SK-N-SH (cell line): ENCODE data around the gene TMEM132E. TPM values are rescaled to one million over a fixed set of nuclear protein-coding genes. Genes with fewer than 3 reads are reported as not detected.
"Not testable (repeated sequence)": the region's sequence is repeated elsewhere in the genome, so short reads cannot be mapped to it uniquely, and the experiment has no call there.

Experiments
- CTCF ChIA-PET: fragments of 300-600, 350-600 bp; formaldehyde crosslinking; extraction: SDS; loops from one replicate; lab custom pipeline; 2021; lab: Yijun Ruan, JAX
- POLR2A ChIA-PET: fragments of 350-600 bp; sonication (Branson Sonifier 250); formaldehyde crosslinking; extraction: SDS; loops from one replicate; lab custom pipeline; 2020; ENCODE audit warnings: antibody characterized with exemption, inconsistent platforms; lab: Yijun Ruan, JAX
- DNase-seq: peaks from one replicate; pipeline ENCODE4 v3.0.0; 2012
- H2AFZ ChIP-seq: fragments of 200-600 bp; sonication (generic); 2 replicates; pipeline ENCODE4 v1.8.1; 2016; ENCODE audit warnings: antibody characterized with exemption, mild to moderate bottlenecking, low read depth
- H3F3A ChIP-seq: fragments of 200-600 bp; sonication (generic); replicated peaks from 2 replicates; pipeline ENCODE3; 2016; ENCODE audit warnings: antibody characterized with exemption, mild to moderate bottlenecking; ENCODE audit not compliant: insufficient read depth
- H3K27ac ChIP-seq, 2 experiments: fragments of 200-500 bp in 1 of 2; fragments of 200-600 bp in 1 of 2; sonication (Bioruptor generic) in 1 of 2; sonication (generic), shearing (Covaris generic) in 1 of 2; 2 replicates each; pipeline versions ENCODE4 v1.5.1 to v1.6.1; 2014 to 2016; ENCODE audit warnings: low read depth in 2 of 2, inconsistent platforms in 1 of 2, low read length in 1 of 2, mild to moderate bottlenecking in 1 of 2, mixed read lengths in 1 of 2
- H3K27me3 ChIP-seq: fragments of 200-600 bp; sonication (generic), shearing (Covaris generic); 2 replicates; pipeline ENCODE4 v1.6.1; 2016; ENCODE audit warnings: mixed run types; ENCODE audit not compliant: insufficient read depth
- H3K36me3 ChIP-seq, 2 experiments: fragments of 200-500 bp in 1 of 2; fragments of 200-600 bp in 1 of 2; sonication (Bioruptor generic) in 1 of 2; sonication (generic) in 1 of 2; replicated peaks in 1 of 2; 2 replicates each; pipeline versions ENCODE3 to v1.5.1; 2014 to 2016; ENCODE audit warnings: low read length in 1 of 2, mild to moderate bottlenecking in 1 of 2; ENCODE audit not compliant: insufficient read depth in 2 of 2, control insufficient read depth in 1 of 2
- H3K4me1 ChIP-seq, 2 experiments: fragments of 200-500 bp in 1 of 2; fragments of 200-600 bp in 1 of 2; sonication (Bioruptor generic) in 1 of 2; sonication (generic), shearing (Covaris generic) in 1 of 2; 2 replicates each; pipeline versions ENCODE4 v1.5.1 to v1.6.1; 2014 to 2016; ENCODE audit warnings: low read depth in 1 of 2, low read length in 1 of 2, mixed run types in 1 of 2; ENCODE audit not compliant: insufficient read depth in 2 of 2, control insufficient read depth in 1 of 2
- H3K4me2 ChIP-seq: fragments of 200-600 bp; sonication (generic), shearing (Covaris generic); 2 replicates; pipeline ENCODE4 v1.6.1; 2017; ENCODE audit warnings: mixed run types
- H3K4me3 ChIP-seq, 2 experiments: fragments of 200-500 bp in 1 of 2; fragments of 200-600 bp in 1 of 2; sonication (Bioruptor generic) in 1 of 2; sonication (generic), shearing (Covaris generic) in 1 of 2; 2 replicates each; pipeline versions ENCODE4 v1.5.1 to v1.8.1; 2014 to 2016; ENCODE audit warnings: low read depth in 2 of 2, inconsistent platforms in 1 of 2, low read length in 1 of 2, mild to moderate bottlenecking in 1 of 2, mixed read lengths in 1 of 2, moderate library complexity in 1 of 2
- H3K79me2 ChIP-seq: fragments of 200-600 bp; sonication (generic); 2 replicates; pipeline ENCODE4 v1.8.1; 2017; ENCODE audit warnings: mild to moderate bottlenecking; ENCODE audit not compliant: insufficient read depth
- H3K9ac ChIP-seq: fragments of 200-600 bp; sonication (generic); 2 replicates; pipeline ENCODE4 v1.6.1; 2017; ENCODE audit warnings: mixed run types
- H3K9me2 ChIP-seq: fragments of 200-600 bp; sonication (generic); 2 replicates; pipeline ENCODE4 v1.6.1; 2017; ENCODE audit warnings: mixed run types
- H3K9me3 ChIP-seq: fragments of 200-600 bp; sonication (generic); 2 replicates; pipeline ENCODE4 v1.6.1; 2017; ENCODE audit warnings: mixed run types, mild to moderate bottlenecking, moderate library complexity
- H4K20me1 ChIP-seq: fragments of 200-600 bp; sonication (generic); 2 replicates; pipeline ENCODE4 v1.6.1; 2017; ENCODE audit warnings: mild to moderate bottlenecking, mixed run types; ENCODE audit not compliant: insufficient read depth
- JUND ChIP-seq: IDR thresholded peaks from 2 replicates; pipeline ENCODE4 v1.4.0; 2012
- NRF1 ChIP-seq: IDR thresholded peaks from 2 replicates; pipeline ENCODE4 v1.6.1; 2012; ENCODE audit warnings: low read depth, mild to moderate bottlenecking, low read length
- RCOR1 ChIP-seq: fragments of 150-350 bp; IDR thresholded peaks from 2 replicates; pipeline ENCODE4 v1.6.1; 2017; ENCODE audit warnings: antibody characterized with exemption, low read length
- SMC3 ChIP-seq: IDR thresholded peaks from 2 replicates; pipeline ENCODE4 v1.6.1; 2012; ENCODE audit warnings: low read depth, low read length, improper control_type of control experiment
- TEAD4 ChIP-seq: IDR thresholded peaks from 2 replicates; pipeline ENCODE4 v1.4.0; 2012; ENCODE audit warnings: mild to moderate bottlenecking, borderline replicate concordance; ENCODE audit not compliant: insufficient read depth
- WGBS: methylation state at CpG from one replicate; pipeline ENCODE4 v1.1.6; 2017; ENCODE audit warnings: low lambda C conversion rate; 5-methylcytosine and 5-hydroxymethylcytosine counted together
- polyA plus RNA-seq, 3 experiments: library from polyadenylated mRNA; depleted of rRNA; stranded (reverse); fragments of >200 nt; gene quantifications; 2 replicates each; pipeline ENCODE4 v1.2.3, GENCODE V29; 2012
- TF ChIP-seq, protein P1 (sequence below): fragments of 200-600 bp; sonication (generic); IDR thresholded peaks from 2 replicates; pipeline ENCODE4 v1.6.1; 2017; ENCODE audit warnings: antibody characterized with exemption, mild to moderate bottlenecking, moderate library complexity
- TF ChIP-seq, protein P2 (sequence below): fragments of 150-350 bp; IDR thresholded peaks from 2 replicates; pipeline ENCODE4 v1.6.1; 2017; ENCODE audit warnings: antibody characterized with exemption, low read length, low read depth, borderline replicate concordance
- TF ChIP-seq, protein P3 (sequence below): IDR thresholded peaks from 2 replicates; pipeline ENCODE4 v1.4.0; 2012; ENCODE audit warnings: low read depth, borderline replicate concordance

Gene TMEM132E
- polyA plus RNA-seq, 1 of the 3 experiments (the other 2 are of a cell fraction), result not detected

DNA sequence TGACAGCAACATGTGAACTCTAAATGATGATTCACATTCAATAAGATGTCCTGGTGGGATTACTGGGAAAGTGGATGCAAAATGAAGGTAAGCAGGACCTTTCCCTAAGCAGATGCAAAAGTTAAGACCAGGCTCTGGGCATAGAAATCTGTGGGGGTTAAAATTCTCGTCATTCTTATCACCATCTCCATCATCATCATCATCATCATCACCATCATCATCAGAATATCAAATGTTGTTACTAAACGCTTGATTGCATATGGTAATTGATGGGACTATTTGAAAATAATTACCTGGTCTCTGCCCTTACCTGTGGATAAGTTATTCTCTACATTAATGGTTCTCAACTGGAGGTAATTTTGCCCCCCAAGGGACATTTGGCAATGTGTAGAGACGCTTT lies 41.9 kb upstream of the TMEM132E start:
- Histone ChIP-seq H4K20me1 (no peaks in the 10 kb centered on the region), H3K79me2 (no peaks in the 10 kb centered on the region), H3K4me3 (no peak overlapping the region), H3K9me2 (no peaks in the 10 kb centered on the region), H3K27ac (no peak overlapping the region), H3K9ac (no peak overlapping the region), H3K4me1 (no peaks in the 10 kb centered on the region), H3F3A (no peaks in the 10 kb centered on the region), H3K9me3 (no peaks in the 10 kb centered on the region), H2AFZ (no peak overlapping the region), H3K36me3 (no peaks in the 10 kb centered on the region), H3K27me3 (no peaks in the 10 kb centered on the region), H3K4me2 (no peak overlapping the region)
- DNase-seq, result no peak
- ChIA-PET CTCF (interaction anchor here (1.2 kb wide), 1 partner anchor 9 kb away, joined by 3 read pairs; no protein-coding TSS in a partner anchor), POLR2A (no interaction called here)
- WGBS, result 1% methylated on average over 3 of the region's 3 CpGs
- TF ChIP-seq SMC3 (no peak), RCOR1 (no peak), TEAD4 (no peak), JUND (no peak)
- TF ChIP-seq, protein P1, sequence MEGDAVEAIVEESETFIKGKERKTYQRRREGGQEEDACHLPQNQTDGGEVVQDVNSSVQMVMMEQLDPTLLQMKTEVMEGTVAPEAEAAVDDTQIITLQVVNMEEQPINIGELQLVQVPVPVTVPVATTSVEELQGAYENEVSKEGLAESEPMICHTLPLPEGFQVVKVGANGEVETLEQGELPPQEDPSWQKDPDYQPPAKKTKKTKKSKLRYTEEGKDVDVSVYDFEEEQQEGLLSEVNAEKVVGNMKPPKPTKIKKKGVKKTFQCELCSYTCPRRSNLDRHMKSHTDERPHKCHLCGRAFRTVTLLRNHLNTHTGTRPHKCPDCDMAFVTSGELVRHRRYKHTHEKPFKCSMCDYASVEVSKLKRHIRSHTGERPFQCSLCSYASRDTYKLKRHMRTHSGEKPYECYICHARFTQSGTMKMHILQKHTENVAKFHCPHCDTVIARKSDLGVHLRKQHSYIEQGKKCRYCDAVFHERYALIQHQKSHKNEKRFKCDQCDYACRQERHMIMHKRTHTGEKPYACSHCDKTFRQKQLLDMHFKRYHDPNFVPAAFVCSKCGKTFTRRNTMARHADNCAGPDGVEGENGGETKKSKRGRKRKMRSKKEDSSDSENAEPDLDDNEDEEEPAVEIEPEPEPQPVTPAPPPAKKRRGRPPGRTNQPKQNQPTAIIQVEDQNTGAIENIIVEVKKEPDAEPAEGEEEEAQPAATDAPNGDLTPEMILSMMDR, result no peak

GRCh38 chr17:34538582-34538981 lies 40.8 kb upstream of the TMEM132E start:
- H3K79me2 ChIP-seq, H3K4me2 ChIP-seq, H3K4me1 ChIP-seq, H3K27me3 ChIP-seq, H3K9me3 ChIP-seq, H3K36me3 ChIP-seq, H4K20me1 ChIP-seq, CTCF ChIA-PET, POLR2A ChIA-PET, H3F3A ChIP-seq, H3K4me3 ChIP-seq, H3K27ac ChIP-seq, H2AFZ ChIP-seq, DNase-seq, H3K9ac ChIP-seq, H3K9me2 ChIP-seq: not testable (repeated sequence)
- WGBS, result 35% methylated on average over 2 of the region's 2 CpGs

GRCh38 chr17:34539881-34540280 lies 39.5 kb upstream of the TMEM132E start:
- Histone ChIP-seq H3K4me2 (no peak overlapping the region), H3K4me3 (no peak overlapping the region), H3K79me2 (no peaks in the 10 kb centered on the region), H3F3A (no peaks in the 10 kb centered on the region), H4K20me1 (no peaks in the 10 kb centered on the region), H3K9me3 (no peaks in the 10 kb centered on the region), H3K27ac (no peak overlapping the region), H3K9me2 (no peaks in the 10 kb centered on the region), H2AFZ (no peak overlapping the region), H3K27me3 (no peaks in the 10 kb centered on the region), H3K9ac (no peak overlapping the region), H3K36me3 (no peaks in the 10 kb centered on the region), H3K4me1 (no peaks in the 10 kb centered on the region)
- ChIA-PET CTCF (interaction anchor here (1.5 to 1.6 kb wide), 2 partner anchors 15 to 98 kb away, joined by 3 to 6 read pairs; no protein-coding TSS in a partner anchor), POLR2A (no interaction called here)
- no peak for TF ChIP-seq NRF1
- TF ChIP-seq, protein P1, result no peak
- TF ChIP-seq, protein P2, sequence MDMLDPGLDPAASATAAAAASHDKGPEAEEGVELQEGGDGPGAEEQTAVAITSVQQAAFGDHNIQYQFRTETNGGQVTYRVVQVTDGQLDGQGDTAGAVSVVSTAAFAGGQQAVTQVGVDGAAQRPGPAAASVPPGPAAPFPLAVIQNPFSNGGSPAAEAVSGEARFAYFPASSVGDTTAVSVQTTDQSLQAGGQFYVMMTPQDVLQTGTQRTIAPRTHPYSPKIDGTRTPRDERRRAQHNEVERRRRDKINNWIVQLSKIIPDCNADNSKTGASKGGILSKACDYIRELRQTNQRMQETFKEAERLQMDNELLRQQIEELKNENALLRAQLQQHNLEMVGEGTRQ, result no peak
- no peak for TF ChIP-seq RCOR1
- TF ChIP-seq, protein P3, sequence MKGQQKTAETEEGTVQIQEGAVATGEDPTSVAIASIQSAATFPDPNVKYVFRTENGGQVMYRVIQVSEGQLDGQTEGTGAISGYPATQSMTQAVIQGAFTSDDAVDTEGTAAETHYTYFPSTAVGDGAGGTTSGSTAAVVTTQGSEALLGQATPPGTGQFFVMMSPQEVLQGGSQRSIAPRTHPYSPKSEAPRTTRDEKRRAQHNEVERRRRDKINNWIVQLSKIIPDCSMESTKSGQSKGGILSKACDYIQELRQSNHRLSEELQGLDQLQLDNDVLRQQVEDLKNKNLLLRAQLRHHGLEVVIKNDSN, result no peak
- WGBS, result 67% methylated on average over 3 of the region's 3 CpGs
- DNase-seq, result no peak
